SK-N-SH treated with all-trans-retinoic acid at 6 μM for 48 hours (cell line): ENCODE results near the gene IDH3G.

ENCODE experiments used
- CSDC2 ChIP-seq: fragments of 250-450 bp; sonication (Bioruptor Pico); IDR thresholded peaks from 2 replicates; pipeline ENCODE4 v1.5.0; 2020; ENCODE audit warnings: mild to moderate bottlenecking, moderate library complexity
- CSRNP3 ChIP-seq: fragments of 250-450 bp; sonication (Bioruptor Pico); IDR thresholded peaks from 2 replicates; pipeline ENCODE4 v1.5.1; 2021; ENCODE audit warnings: mild to moderate bottlenecking, moderate library complexity
- GLIS3 ChIP-seq: fragments of 250-450 bp; sonication (Bioruptor Pico); IDR thresholded peaks from 2 replicates; pipeline ENCODE4 v1.5.0; 2020; ENCODE audit warnings: mild to moderate bottlenecking, moderate library complexity
- PPARA ChIP-seq: fragments of 250-450 bp; sonication (Bioruptor Pico); IDR thresholded peaks from 2 replicates; pipeline ENCODE4 v1.5.0; 2020; ENCODE audit warnings: mild to moderate bottlenecking, borderline replicate concordance
- RARB ChIP-seq: fragments of 250-450 bp; sonication (Bioruptor Pico); IDR thresholded peaks from 2 replicates; pipeline ENCODE4 v1.8.0; 2021; ENCODE audit warnings: mild to moderate bottlenecking, moderate library complexity
- SNAI2 ChIP-seq: fragments of 250-450 bp; sonication (Bioruptor Pico); IDR thresholded peaks from 2 replicates; pipeline ENCODE4 v1.5.0; 2020; ENCODE audit warnings: mild to moderate bottlenecking, moderate library complexity
- ZC3H10 ChIP-seq: fragments of 250-450 bp; sonication (Bioruptor Pico); IDR thresholded peaks from 2 replicates; pipeline ENCODE4 v1.5.1; 2021; ENCODE audit warnings: mild to moderate bottlenecking, moderate library complexity
- ZFP3 ChIP-seq: fragments of 250-450 bp; sonication (Bioruptor Pico); IDR thresholded peaks from 2 replicates; pipeline ENCODE4 v1.5.0; 2020; ENCODE audit warnings: mild to moderate bottlenecking, moderate library complexity
- ZFP30 ChIP-seq: fragments of 450-650 bp; formaldehyde crosslinking; IDR thresholded peaks from 2 replicates; pipeline ENCODE4 v1.5.0; 2022; ENCODE audit warnings: mild to moderate bottlenecking, moderate library complexity
- ZNF565 ChIP-seq: fragments of 450-650 bp; formaldehyde crosslinking; conservative IDR thresholded peaks from 2 replicates; pipeline ENCODE4 v1.5.0; 2020; ENCODE audit warnings: low read depth, mild to moderate bottlenecking, moderate library complexity
- ZNF70 ChIP-seq: fragments of 450-650 bp; formaldehyde crosslinking; IDR thresholded peaks from 2 replicates; pipeline ENCODE4 v1.5.0; 2020; ENCODE audit warnings: mild to moderate bottlenecking, moderate library complexity
- TF ChIP-seq, protein P1 (sequence below): fragments of 250-450 bp; sonication (Bioruptor Pico); IDR thresholded peaks from 2 replicates; pipeline ENCODE4 v1.8.0; 2020; ENCODE audit warnings: mild to moderate bottlenecking, moderate library complexity, borderline replicate concordance

DNA sequence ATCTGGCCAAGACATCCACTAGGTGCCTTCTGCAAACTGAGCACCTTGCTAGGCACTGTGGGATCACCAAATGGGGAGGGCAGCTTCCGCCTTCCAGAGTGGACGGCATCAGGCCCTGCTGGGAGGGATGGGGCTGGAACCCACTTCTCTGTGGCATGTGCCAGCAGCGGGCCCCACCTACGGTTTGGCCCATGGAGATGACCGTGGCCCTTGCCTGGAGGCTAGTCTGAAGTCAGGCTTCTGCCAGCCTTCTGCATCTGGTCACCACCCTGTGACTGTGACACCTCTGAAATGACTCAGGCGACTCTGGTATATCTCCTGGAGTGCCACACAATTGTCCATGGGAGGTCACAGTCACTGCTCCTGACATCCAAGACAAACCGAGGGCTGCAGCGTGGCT lies 7.5 kb upstream of the IDH3G start:
- TF ChIP-seq, protein P1, sequence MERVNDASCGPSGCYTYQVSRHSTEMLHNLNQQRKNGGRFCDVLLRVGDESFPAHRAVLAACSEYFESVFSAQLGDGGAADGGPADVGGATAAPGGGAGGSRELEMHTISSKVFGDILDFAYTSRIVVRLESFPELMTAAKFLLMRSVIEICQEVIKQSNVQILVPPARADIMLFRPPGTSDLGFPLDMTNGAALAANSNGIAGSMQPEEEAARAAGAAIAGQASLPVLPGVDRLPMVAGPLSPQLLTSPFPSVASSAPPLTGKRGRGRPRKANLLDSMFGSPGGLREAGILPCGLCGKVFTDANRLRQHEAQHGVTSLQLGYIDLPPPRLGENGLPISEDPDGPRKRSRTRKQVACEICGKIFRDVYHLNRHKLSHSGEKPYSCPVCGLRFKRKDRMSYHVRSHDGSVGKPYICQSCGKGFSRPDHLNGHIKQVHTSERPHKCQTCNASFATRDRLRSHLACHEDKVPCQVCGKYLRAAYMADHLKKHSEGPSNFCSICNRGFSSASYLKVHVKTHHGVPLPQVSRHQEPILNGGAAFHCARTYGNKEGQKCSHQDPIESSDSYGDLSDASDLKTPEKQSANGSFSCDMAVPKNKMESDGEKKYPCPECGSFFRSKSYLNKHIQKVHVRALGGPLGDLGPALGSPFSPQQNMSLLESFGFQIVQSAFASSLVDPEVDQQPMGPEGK (CRISPR knock-in tag), result no peak
- TF ChIP-seq GLIS3 (CRISPR knock-in tag) (no peak), ZNF70 (CRISPR knock-in tag) (no peak), CSRNP3 (CRISPR knock-in tag) (no peak), ZFP3 (CRISPR knock-in tag) (no peak), ZFP30 (no peak), PPARA (no peak), ZC3H10 (CRISPR knock-in tag) (no peak), RARB (CRISPR knock-in tag) (no peak), CSDC2 (no peak), ZNF565 (CRISPR knock-in tag) (no peak), SNAI2 (CRISPR knock-in tag) (no peak)
